Naive B cell (primary cell): ENCODE results near the gene PARP15. TPM values are rescaled to one million over a fixed set of nuclear protein-coding genes. Genes with fewer than 3 reads are reported as not detected.
A peak's percentile ranks its signal among the peaks of the same experiment; 100 is the strongest.
"Not testable (repeated sequence)": the region's sequence is repeated elsewhere in the genome, so short reads cannot be mapped to it uniquely, and the experiment has no call there.

Experiments
- ATAC-seq, 2 donors: fragments of 150-1000 bp; cut with Tn5 transposase; 2 replicates each; pipeline ENCODE4 v1.10.0; 2021; ENCODE audit warnings: low read depth in 2 of 2, mild to moderate bottlenecking in 2 of 2, moderate library complexity in 2 of 2
- DNase-seq: peaks from one replicate; pipeline ENCODE4 v3.0.0; 2022
- H3K27ac Mint-ChIP-seq, 6 donors: one replicate each; pipeline ENCODE4 v1.8.0; 2020 to 2022; ENCODE audit warnings: mild to moderate bottlenecking in 6 of 6, mixed read lengths in 6 of 6, moderate library complexity in 5 of 6, inconsistent platforms in 2 of 6
- H3K27me3 Mint-ChIP-seq, 3 donors: one replicate each; pipeline ENCODE4 v1.8.0; 2021 to 2022; ENCODE audit warnings: mixed read lengths in 3 of 3, mild to moderate bottlenecking in 1 of 3
- H3K36me3 Mint-ChIP-seq, 2 donors: one replicate each; pipeline ENCODE4 v1.8.0; 2020 to 2022; ENCODE audit warnings: mixed read lengths in 2 of 2, inconsistent platforms in 1 of 2, mild to moderate bottlenecking in 1 of 2
- H3K4me1 Mint-ChIP-seq, 3 donors: one replicate each; pipeline ENCODE4 v1.8.0; 2020 to 2022; ENCODE audit warnings: mixed read lengths in 3 of 3, inconsistent platforms in 1 of 3, mild to moderate bottlenecking in 1 of 3, moderate library complexity in 1 of 3
- H3K4me3 Mint-ChIP-seq, 8 donors: one replicate each; pipeline ENCODE4 v1.8.0; 2020 to 2022; ENCODE audit warnings: mild to moderate bottlenecking in 8 of 8, mixed read lengths in 8 of 8, moderate library complexity in 8 of 8, inconsistent platforms in 2 of 8
- H3K9me3 Mint-ChIP-seq, 7 donors: one replicate each; pipeline ENCODE4 v1.8.0; 2020 to 2022; ENCODE audit warnings: mixed read lengths in 7 of 7, mild to moderate bottlenecking in 5 of 7, inconsistent platforms in 2 of 7, moderate library complexity in 1 of 7
- polyA plus RNA-seq, 6 donors: library from polyadenylated mRNA; unstranded; fragments of 300-500 nt; fragmentation: Illumina TruSeq; gene quantifications; one replicate each; pipeline ENCODE4 v1.2.3, GENCODE V29; 2021; ENCODE audit warnings: low read depth in 6 of 6

The PARP15 gene
- polyA plus RNA-seq, 6 donors from 2014 or later = 10.9 to 24.4 (median 17.8) TPM

DNA sequence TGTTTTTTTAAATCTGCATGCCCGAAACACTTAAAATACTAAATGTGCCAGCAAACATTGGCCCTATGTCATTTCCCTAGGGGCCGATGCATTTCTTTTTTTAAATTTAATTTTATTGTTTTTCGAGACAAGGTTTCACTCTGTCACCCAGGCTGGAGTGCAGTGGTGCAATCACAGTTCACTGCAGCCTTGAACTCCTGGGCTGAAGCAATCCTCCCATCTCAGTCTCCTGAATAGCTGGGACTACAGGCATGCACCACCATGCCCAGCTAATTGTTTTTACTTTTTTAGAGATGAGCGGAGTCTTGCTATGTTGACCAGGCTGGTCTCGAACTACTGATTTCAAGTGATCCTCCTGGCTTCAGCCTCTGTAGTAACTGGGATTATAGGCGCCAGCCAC is 18.8 kb upstream of the PARP15 start:
- no peaks in the 10 kb centered on the region for H3K27me3 Mint-ChIP-seq
- no peak overlapping the region for H3K27ac Mint-ChIP-seq
- H3K4me3 Mint-ChIP-seq = no peak overlapping the region
- DNase-seq (no peak), ATAC-seq (no peak)
- H3K36me3 Mint-ChIP-seq = peaks cover 19 to 23% of the 10 kb centered on the region in 2 donors
- H3K4me1 Mint-ChIP-seq = peaks cover 35 to 50% (median 38%) of the 10 kb centered on the region in 3 donors
- no peaks in the 10 kb centered on the region for H3K9me3 Mint-ChIP-seq

DNA sequence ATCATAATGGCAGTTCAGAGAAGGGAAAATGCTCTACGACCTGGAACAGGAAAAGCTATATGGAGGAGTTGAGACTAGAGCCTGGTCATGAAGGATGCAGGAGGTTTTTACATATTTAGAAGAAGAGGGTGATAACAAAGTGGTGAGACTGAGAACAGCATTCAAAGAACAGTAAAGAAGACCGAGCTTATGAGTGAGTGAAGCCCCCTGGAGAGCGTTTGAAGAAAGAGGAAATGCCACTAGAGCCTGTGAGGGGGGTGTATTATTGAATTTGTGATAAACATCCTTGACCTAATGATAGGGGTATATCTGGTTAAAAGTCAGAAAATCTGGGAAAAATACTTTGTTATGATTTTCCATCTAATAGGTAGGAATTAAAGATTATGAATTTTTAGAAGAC is 17.5 kb upstream of the PARP15 start:
- ATAC-seq (no peak), DNase-seq (no peak)
- Mint-ChIP-seq H3K27me3 (no peaks in the 10 kb centered on the region), H3K4me1 (peaks cover 36 to 47% (median 46%) of the 10 kb centered on the region in 3 donors), H3K36me3 (peaks cover 15 to 19% of the 10 kb centered on the region in 2 donors), H3K9me3 (no peaks in the 10 kb centered on the region), H3K27ac (peak overlapping the region in 3 of 6 donors; percentile 30 to 97 (median 74)), H3K4me3 (peak overlapping the region in 1 of 8 donors; percentile 3)

DNA sequence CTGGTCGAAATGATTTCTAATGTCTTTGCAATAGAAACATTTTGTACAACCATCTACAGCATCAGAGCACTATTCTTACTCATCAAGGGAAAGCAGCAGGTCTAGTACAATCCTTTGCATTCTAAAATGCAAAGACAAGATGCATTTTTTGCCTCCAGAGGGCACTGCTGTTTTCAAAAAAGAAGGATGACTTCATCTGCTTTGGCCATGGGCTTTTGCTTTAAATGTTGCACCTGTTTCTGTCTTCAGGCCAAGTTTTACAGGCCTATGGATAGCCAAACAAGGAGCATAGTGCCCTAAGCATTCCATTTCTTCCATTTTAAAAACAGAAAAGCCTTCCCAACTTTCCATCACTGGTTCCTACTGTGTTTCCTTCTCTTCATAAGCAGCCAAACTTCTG is 16.8 kb upstream of the PARP15 start:
- H3K36me3 Mint-ChIP-seq = peaks cover 10 to 11% of the 10 kb centered on the region in 2 donors
- H3K27me3 Mint-ChIP-seq = no peaks in the 10 kb centered on the region
- ATAC-seq (peak; percentile 34 to 37), DNase-seq (peak; percentile 61)
- H3K4me3 Mint-ChIP-seq = peak overlapping the region in 2 of 8 donors; percentile 22 to 81
- H3K4me1 Mint-ChIP-seq = peaks cover 41 to 52% (median 51%) of the 10 kb centered on the region in 3 donors
- no peaks in the 10 kb centered on the region for H3K9me3 Mint-ChIP-seq
- H3K27ac Mint-ChIP-seq = peak overlapping the region; percentile 48 to 97 (median 92)

DNA sequence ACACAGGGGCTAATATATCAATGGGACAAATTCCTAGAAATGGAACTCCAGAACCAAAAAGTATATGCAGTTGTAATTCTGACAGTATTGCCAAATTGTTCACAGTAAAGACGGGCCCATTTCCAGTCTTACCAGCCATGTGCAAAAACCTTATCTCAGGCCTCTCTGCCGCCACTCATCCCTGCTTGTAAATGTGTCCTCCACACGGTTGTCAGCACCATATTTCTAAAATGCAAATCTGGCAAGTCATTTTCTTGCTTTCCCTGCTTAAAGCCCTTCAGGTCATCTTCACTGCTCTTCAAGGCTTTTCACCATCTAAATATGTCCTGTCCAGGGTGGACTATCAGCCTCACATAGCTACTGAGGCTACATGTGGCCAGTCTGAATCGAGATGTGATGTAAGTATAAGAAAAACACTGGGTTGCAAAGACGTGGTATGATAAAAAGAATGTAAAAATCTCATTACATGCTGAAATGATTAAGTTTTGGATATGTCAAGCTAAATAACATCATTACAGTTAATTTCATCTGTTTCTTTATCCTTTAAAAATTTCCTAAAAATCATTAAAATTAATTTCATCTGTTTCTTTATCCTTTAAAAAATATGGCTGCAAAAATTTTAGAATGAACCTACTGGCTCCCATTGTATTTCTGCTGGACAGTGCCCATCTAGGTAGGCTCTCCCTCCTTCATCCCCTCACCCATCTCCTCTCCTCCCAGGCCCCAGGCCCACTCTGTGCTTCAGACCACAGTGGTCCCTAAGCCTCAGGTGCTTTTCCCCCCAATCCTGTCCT is 14.3 kb upstream of the PARP15 start:
- Mint-ChIP-seq H3K27ac (peak overlapping the region; percentile 69 to 98 (median 90)), H3K4me3 (peak overlapping the region; percentile 86 to 98 (median 94)), H3K36me3 (peaks cover 2 to 20% of the 10 kb centered on the region in 2 donors), H3K27me3 (no peaks in the 10 kb centered on the region), H3K4me1 (peaks cover 59 to 76% (median 73%) of the 10 kb centered on the region in 3 donors), H3K9me3 (no peaks in the 10 kb centered on the region)
- ATAC-seq (no peak), DNase-seq (no peak)

DNA sequence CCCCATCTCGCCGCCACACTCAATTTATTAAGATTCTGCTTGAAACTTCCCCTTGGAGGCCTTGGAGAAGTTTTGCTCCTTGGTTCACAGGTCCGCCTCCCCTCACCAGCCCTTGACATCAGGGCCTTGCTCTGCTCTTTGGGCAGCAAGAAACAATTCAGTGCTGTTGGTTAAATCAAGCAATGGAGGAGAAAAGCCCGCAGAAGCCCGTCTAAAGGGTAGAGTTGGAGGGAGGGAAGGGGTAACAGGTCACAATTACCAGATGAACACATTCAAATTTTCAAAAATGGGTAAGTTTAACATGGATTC is 13.8 kb upstream of the PARP15 start:
- ATAC-seq = no peak
- no peak for DNase-seq
- Mint-ChIP-seq H3K36me3 (peaks cover 4 to 20% of the 10 kb centered on the region in 2 donors), H3K27me3 (no peaks in the 10 kb centered on the region), H3K4me1 (peaks cover 64 to 81% (median 79%) of the 10 kb centered on the region in 3 donors), H3K27ac (peak overlapping the region; percentile 84 to 98 (median 93)), H3K9me3 (no peaks in the 10 kb centered on the region), H3K4me3 (peak overlapping the region; percentile 86 to 98 (median 94))

DNA sequence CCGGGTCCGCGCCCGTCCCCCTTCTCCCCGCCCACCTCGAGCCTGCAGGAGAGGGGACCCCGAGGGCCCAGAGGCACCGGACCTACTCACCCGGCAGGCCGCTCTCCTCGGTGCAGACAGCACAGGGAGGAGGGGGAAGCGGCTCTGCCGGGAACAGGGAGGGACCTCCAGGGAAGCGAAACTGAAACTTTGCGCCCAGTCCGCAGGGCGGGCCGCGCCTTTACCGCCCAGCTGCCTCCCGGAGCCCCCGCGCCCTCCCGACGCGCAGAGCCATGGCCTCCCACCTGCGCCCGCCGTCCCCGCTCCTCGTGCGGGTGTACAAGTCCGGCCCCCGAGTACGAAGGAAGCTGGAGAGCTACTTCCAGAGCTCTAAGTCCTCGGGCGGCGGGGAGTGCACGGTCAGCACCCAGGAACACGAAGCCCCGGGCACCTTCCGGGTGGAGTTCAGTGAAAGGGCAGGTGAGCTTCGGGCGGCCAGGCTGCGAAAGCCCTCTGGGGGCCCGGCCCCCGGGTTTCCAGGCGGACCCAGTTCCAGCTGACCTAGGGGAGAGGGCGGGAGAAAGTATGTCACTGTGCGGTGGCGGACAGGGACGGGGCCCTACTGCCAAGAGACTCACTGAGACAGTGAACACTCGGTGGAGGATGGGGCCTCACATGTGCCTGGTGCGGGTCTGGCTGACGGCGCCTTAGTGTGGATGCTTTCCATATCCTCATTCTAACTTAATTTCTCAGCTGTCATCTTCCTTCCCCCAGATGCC is 13.1 kb upstream of the PARP15 start, which contains the start of the genes DTX3L and PARP9:
TSS of gene DTX3L (plus strand) at position 184 of the 758 bp plus-strand sequence. CDS start at position 273, 89 bp downstream.
TSS of gene PARP9 (minus strand) at position 146 of the 758 bp plus-strand sequence. CDS start 4,680 bp downstream, outside the sequence.
- Mint-ChIP-seq H3K36me3 (peaks cover 7 to 18% of the 10 kb centered on the region in 2 donors), H3K4me3 (peak within 1 kb of the TSS; percentile 86 to 98 (median 94))

DNA sequence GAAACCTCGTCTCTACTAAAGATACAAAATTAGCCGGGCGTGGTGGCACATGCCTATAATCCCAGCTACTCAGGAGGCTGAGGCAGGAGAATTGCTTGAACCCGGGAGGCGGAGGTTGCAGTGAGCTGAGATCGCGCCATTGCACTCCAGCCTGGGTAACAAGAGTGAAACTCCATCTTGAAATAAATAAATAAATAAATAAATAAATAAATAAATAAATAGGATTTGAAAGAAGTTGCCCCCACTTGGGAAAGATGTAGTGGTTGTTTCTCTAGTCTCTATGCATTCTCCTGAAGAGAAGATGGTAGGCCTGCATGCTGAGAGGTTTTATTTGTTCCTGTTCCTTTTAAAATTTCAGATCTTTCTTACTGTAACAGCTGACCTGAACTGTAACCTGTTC is 9.3 kb upstream of the PARP15 start:
- Mint-ChIP-seq H3K27ac (peak overlapping the region; percentile 84 to 94 (median 89)), H3K4me1 (peaks cover 60 to 75% (median 72%) of the 10 kb centered on the region in 3 donors), H3K4me3 (peak overlapping the region in 7 of 8 donors; percentile 29 to 78 (median 46)), H3K36me3 (peaks cover 7 to 24% of the 10 kb centered on the region in 2 donors)
- not testable (repeated sequence) for DNase-seq, H3K9me3 Mint-ChIP-seq, H3K27me3 Mint-ChIP-seq, ATAC-seq

More for the DNA sequence above, 13.1 kb upstream of the PARP15 start, which contains the start of the genes DTX3L and PARP9:
- Mint-ChIP-seq H3K4me1 (peaks cover 70 to 87% (median 85%) of the 10 kb centered on the region in 3 donors), H3K9me3 (no peaks in the 10 kb centered on the region), H3K27ac (peak within 1 kb of the TSS; percentile 84 to 98 (median 96)), H3K27me3 (no peaks in the 10 kb centered on the region)
- peak; percentile 78 for DNase-seq
- ATAC-seq = peak; percentile 83 to 85

DNA sequence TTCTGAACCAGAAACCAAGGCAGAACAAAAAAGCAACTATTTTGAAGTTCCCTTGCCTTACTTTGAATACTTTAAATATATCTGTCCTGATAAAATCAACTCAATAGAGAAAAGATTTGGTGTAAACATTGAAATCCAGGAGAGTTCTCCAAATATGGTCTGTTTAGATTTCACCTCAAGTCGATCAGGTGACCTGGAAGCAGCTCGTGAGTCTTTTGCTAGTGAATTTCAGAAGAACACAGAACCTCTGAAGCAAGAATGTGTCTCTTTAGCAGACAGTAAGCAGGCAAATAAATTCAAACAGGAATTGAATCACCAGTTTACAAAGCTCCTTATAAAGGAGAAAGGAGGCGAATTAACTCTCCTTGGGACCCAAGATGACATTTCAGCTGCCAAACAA is 8.7 kb upstream of the PARP15 start:
- H3K4me3 Mint-ChIP-seq = peak overlapping the region in 6 of 8 donors; percentile 29 to 78 (median 42)

DNA sequence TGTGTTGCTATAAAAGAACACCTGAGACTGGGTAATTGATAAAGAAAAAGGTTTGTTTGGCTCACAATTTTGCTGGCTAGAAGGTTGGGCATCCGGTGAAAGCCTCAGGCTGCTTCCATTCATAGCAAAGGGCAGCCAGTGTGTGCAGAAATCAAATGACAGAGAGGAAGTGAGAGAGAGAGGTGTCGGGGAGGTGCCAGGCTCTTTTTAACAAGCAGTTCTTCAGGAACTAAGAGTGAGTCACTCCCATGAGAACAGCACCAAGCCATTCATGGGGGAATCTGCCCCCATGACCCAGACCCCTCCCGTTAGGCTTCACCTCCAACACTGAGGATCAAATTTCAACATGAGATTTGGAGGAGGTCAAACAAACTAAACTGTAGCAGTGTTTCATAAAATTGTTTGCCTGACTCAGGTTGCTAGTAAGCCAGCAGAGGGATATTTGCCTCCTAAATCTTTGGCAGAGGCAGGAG is 4.5 kb upstream of the PARP15 start:
- DNase-seq = peak; percentile 57
- Mint-ChIP-seq H3K27me3 (no peaks in the 10 kb centered on the region), H3K36me3 (peaks cover 7 to 11% of the 10 kb centered on the region in 2 donors), H3K27ac (peak overlapping the region; percentile 94 to 99 (median 97)), H3K4me1 (peaks cover 64 to 78% (median 75%) of the 10 kb centered on the region in 3 donors), H3K9me3 (peaks cover 0 to 4% (median 2%) of the 10 kb centered on the region in 7 donors), H3K4me3 (peak overlapping the region in 6 of 8 donors; percentile 30 to 86 (median 48))
- peak; percentile 13 to 15 for ATAC-seq

More for the DNA sequence above, 8.7 kb upstream of the PARP15 start:
- no peaks in the 10 kb centered on the region for H3K27me3 Mint-ChIP-seq
- peaks cover 0 to 4% (median 2%) of the 10 kb centered on the region in 7 donors for H3K9me3 Mint-ChIP-seq
- H3K4me1 Mint-ChIP-seq = peaks cover 59 to 76% (median 72%) of the 10 kb centered on the region in 3 donors
- H3K36me3 Mint-ChIP-seq = peaks cover 7 to 24% of the 10 kb centered on the region in 2 donors
- DNase-seq = no peak
- ATAC-seq = no peak
- H3K27ac Mint-ChIP-seq = peak overlapping the region; percentile 84 to 94 (median 89)

DNA sequence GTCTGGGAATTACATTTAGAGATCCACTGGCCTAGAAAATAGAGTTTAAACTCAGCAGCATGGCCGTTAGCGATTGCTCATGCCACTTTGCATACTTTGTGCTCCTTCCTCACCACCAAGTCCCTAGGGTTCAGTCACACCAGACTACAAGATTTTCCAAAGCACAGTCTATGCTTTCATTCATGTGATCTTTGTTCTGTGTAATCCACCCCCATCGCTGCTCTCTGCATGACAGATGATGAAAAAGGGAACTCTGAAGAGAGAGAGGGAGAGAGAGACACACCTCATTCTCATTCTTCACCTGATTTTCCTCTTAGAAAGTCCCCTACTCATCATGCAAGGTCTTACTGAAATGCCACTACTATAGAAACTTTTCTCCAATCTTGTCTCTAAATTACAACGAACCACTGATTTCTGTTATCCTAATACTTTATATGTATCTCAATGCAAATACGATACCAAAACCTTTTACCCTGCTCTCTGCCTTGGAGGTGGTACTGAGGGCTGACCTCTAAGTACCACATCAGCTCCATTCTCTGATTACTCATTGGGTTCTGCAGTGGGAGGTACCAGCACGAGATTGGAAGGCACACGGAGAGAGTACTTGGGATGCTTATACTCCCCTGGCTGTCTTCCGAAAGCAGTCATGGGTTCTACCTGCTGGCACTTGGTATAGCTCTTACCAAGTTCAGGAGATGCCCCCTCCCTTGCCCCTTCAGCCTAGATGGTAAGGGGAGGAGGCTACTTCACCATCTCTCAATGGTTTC is 1.1 kb upstream of the PARP15 start:
- H3K27me3 Mint-ChIP-seq = no peaks in the 10 kb centered on the region
- DNase-seq (peak; percentile 94), ATAC-seq (peak; percentile 88 to 90)
- peaks cover 3 to 5% of the 10 kb centered on the region in 2 donors for H3K36me3 Mint-ChIP-seq
- H3K4me3 Mint-ChIP-seq = peak overlapping the region; percentile 82 to 100 (median 99)
- H3K9me3 Mint-ChIP-seq = peaks cover 2 to 8% (median 5%) of the 10 kb centered on the region in 7 donors
- H3K4me1 Mint-ChIP-seq = peaks cover 53 to 87% (median 59%) of the 10 kb centered on the region in 3 donors
- H3K27ac Mint-ChIP-seq = peak overlapping the region; percentile 94 to 100 (median 100)

DNA sequence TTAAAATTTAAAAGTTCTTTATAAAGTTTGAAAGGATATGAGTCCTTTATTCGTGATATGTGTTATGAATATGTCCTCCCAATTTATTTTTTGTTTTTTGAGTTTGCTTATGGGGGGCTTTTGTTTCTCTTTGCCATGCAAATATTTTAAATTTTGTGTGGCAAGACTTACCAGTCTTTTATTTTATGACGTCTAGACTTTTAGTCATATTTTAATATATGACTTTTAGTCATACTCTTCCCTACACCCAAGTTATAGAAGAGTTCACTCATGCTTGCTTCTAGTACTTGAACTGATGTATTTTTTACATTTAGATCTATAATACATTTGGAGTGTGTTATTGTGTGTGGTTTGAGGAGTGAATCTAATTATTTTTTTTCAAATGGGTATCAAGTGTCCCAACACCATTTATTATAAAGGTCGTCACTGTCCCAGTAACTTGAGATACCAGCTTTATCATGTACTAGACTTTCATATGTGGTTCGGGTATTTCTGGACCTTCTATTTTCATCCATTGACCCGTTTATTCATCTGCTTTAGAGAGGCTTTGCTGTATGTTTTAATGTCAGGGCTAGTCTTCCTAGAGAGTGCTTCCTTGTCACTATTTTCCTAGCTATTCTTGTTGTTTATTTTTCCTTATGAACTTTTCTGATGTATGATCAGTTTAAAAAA is 755 bp downstream of the PARP15 start:
- H3K9me3 Mint-ChIP-seq = peaks cover 4 to 23% (median 19%) of the 10 kb centered on the region in 7 donors
- peak overlapping the region; percentile 82 to 100 (median 99) for H3K4me3 Mint-ChIP-seq
- no peak for DNase-seq
- H3K27ac Mint-ChIP-seq = peak overlapping the region; percentile 94 to 100 (median 100)
- H3K36me3 Mint-ChIP-seq = peaks cover 18 to 22% of the 10 kb centered on the region in 2 donors
- H3K4me1 Mint-ChIP-seq = peaks cover 50 to 81% (median 55%) of the 10 kb centered on the region in 3 donors
- no peaks in the 10 kb centered on the region for H3K27me3 Mint-ChIP-seq
- no peak for ATAC-seq

DNA sequence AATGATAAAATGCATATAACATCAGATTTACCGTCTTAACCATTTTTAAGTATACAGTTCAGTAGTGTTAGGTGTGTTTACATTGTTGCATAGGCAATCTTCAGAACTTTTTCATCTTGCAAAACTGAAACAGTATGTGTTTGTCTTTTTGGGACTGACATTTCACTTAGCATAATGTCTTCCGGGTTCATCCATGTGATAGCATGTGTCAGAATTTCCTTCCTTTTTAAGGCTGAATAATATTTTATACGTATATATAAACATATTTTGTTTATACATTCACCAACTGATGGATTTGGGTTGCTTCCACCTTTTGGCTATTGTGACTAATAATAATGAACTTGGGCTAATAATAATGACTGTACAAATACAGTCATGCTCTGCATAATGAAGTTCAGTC is 3.0 kb downstream of the PARP15 start:
- Mint-ChIP-seq H3K4me1 (peaks cover 36 to 76% (median 40%) of the 10 kb centered on the region in 3 donors), H3K9me3 (peaks cover 4 to 34% (median 25%) of the 10 kb centered on the region in 7 donors), H3K4me3 (peak overlapping the region in 3 of 8 donors; percentile 42 to 96 (median 82)), H3K27me3 (no peaks in the 10 kb centered on the region), H3K27ac (peak overlapping the region in 2 of 6 donors; percentile 53 to 80), H3K36me3 (peaks cover 33 to 34% of the 10 kb centered on the region in 2 donors)
- DNase-seq (no peak), ATAC-seq (no peak)
